MM.1S (cell line): ENCODE measurements around the gene TMEM14B.

Experiments used
- DNase-seq: peaks from one replicate; pipeline ENCODE4 v3.0.0-alpha.2; 2015
- H2AFZ ChIP-seq: fragments of 300-600 bp; sonication (generic); 2 replicates; pipeline ENCODE4 v1.6.0; 2016; ENCODE audit warnings: antibody characterized with exemption, low read length
- H3F3A ChIP-seq: fragments of 300-600 bp; sonication (generic); 2 replicates; pipeline ENCODE4 v1.6.1; 2016; ENCODE audit warnings: mild to moderate bottlenecking, antibody characterized with exemption, low read length, moderate library complexity, mixed read lengths; ENCODE audit not compliant: insufficient read depth
- H3K27ac ChIP-seq: fragments of 300-600 bp; sonication (generic); 2 replicates; pipeline ENCODE4 v1.5.1; 2016; ENCODE audit warnings: mild to moderate bottlenecking, low read length
- H3K27me3 ChIP-seq: fragments of 300-600 bp; sonication (generic); replicated peaks from 2 replicates; pipeline ENCODE4 v1.6.0; 2016; ENCODE audit warnings: low read length; ENCODE audit not compliant: insufficient read depth
- H3K36me3 ChIP-seq: fragments of 300-600 bp; sonication (generic); replicated peaks from 2 replicates; pipeline ENCODE4 v1.6.1; 2016; ENCODE audit warnings: mild to moderate bottlenecking, low read length, mixed read lengths; ENCODE audit not compliant: insufficient read depth
- H3K4me1 ChIP-seq: fragments of 300-600 bp; sonication (generic); 2 replicates; pipeline ENCODE4 v1.6.1; 2016; ENCODE audit warnings: low read length, mixed read lengths
- H3K4me2 ChIP-seq: fragments of 300-600 bp; sonication (generic); 2 replicates; pipeline ENCODE4 v1.6.0; 2016; ENCODE audit warnings: low read depth, low read length
- H3K4me3 ChIP-seq: fragments of 300-600 bp; sonication (generic); 2 replicates; pipeline ENCODE4 v1.5.1; 2016; ENCODE audit warnings: low read length, mixed read lengths
- H3K79me2 ChIP-seq: fragments of 300-600 bp; sonication (generic); 2 replicates; pipeline ENCODE4 v1.6.1; 2016; ENCODE audit warnings: mixed run types, low read length, mixed read lengths
- H3K9ac ChIP-seq: fragments of 300-600 bp; sonication (generic); 2 replicates; pipeline ENCODE4 v1.6.1; 2016; ENCODE audit warnings: low read length, mixed read lengths
- H3K9me2 ChIP-seq: fragments of 300-600 bp; sonication (generic); replicated peaks from 2 replicates; pipeline ENCODE4 v1.6.1; 2016; ENCODE audit warnings: mild to moderate bottlenecking, low read length, mixed read lengths; ENCODE audit not compliant: insufficient read depth
- H3K9me3 ChIP-seq: fragments of 300-600 bp; sonication (generic); replicated peaks from 2 replicates; pipeline ENCODE4 v1.6.1; 2016; ENCODE audit warnings: mild to moderate bottlenecking, low read length, mixed read lengths; ENCODE audit not compliant: insufficient read depth
- H4K20me1 ChIP-seq: fragments of 300-600 bp; sonication (generic); 2 replicates; pipeline ENCODE4 v1.6.1; 2016; ENCODE audit warnings: mild to moderate bottlenecking, low read length, moderate library complexity, mixed read lengths; ENCODE audit not compliant: insufficient read depth
- EZH2 ChIP-seq: fragments of 300-600 bp; sonication (generic); optimal IDR thresholded peaks from 2 replicates; pipeline ENCODE3; 2017; ENCODE audit warnings: low read depth, mild to moderate bottlenecking, antibody characterized with exemption, low read length, mixed read lengths
- EZH2phosphoT487 ChIP-seq: fragments of 300-600 bp; sonication (generic); IDR thresholded peaks from 2 replicates; pipeline ENCODE4 v1.6.1; 2018; ENCODE audit warnings: antibody characterized with exemption, low read length
- TF ChIP-seq, protein P1 (sequence below): fragments of 300-600 bp; sonication (generic); IDR thresholded peaks from 2 replicates; pipeline ENCODE4 v1.5.1; 2016; ENCODE audit warnings: antibody characterized with exemption, low read length, mixed read lengths

TMEM14B gene

DNA sequence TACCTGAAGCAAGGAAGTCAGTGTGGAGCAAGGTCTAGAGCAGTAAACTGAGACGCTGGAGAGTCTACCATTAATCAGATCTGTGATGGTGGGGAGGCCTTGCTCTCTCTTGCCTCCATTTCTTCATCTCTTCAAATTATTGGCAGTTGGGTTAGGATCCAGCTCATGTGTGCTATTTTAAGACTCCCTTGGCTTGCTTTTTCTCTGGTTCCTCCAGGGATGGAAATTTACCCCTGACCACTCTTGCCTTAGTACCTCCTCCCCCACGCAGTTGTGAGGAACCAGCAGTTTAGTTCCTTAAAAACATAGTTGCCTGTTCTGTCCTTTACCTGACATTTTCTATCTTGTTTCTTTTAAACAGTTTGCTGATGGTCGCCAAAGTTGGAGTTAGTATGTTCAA is 17.4 kb upstream of the TMEM14B start:
- Histone ChIP-seq H3K79me2 (no peaks in the 10 kb centered on the region), H3K4me2 (no peak overlapping the region), H3K4me3 (no peak overlapping the region), H2AFZ (no peak overlapping the region), H3K9me2 (no peaks in the 10 kb centered on the region), H3F3A (no peaks in the 10 kb centered on the region), H3K36me3 (no peaks in the 10 kb centered on the region), H3K9ac (no peak overlapping the region), H4K20me1 (no peaks in the 10 kb centered on the region), H3K27me3 (no peaks in the 10 kb centered on the region), H3K27ac (no peak overlapping the region), H3K9me3 (no peaks in the 10 kb centered on the region), H3K4me1 (no peaks in the 10 kb centered on the region)
- TF ChIP-seq, protein P1, sequence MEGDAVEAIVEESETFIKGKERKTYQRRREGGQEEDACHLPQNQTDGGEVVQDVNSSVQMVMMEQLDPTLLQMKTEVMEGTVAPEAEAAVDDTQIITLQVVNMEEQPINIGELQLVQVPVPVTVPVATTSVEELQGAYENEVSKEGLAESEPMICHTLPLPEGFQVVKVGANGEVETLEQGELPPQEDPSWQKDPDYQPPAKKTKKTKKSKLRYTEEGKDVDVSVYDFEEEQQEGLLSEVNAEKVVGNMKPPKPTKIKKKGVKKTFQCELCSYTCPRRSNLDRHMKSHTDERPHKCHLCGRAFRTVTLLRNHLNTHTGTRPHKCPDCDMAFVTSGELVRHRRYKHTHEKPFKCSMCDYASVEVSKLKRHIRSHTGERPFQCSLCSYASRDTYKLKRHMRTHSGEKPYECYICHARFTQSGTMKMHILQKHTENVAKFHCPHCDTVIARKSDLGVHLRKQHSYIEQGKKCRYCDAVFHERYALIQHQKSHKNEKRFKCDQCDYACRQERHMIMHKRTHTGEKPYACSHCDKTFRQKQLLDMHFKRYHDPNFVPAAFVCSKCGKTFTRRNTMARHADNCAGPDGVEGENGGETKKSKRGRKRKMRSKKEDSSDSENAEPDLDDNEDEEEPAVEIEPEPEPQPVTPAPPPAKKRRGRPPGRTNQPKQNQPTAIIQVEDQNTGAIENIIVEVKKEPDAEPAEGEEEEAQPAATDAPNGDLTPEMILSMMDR, result no peak
- TF ChIP-seq EZH2phosphoT487 (no peak), EZH2 (no peak)
- DNase-seq, result no peak

DNA sequence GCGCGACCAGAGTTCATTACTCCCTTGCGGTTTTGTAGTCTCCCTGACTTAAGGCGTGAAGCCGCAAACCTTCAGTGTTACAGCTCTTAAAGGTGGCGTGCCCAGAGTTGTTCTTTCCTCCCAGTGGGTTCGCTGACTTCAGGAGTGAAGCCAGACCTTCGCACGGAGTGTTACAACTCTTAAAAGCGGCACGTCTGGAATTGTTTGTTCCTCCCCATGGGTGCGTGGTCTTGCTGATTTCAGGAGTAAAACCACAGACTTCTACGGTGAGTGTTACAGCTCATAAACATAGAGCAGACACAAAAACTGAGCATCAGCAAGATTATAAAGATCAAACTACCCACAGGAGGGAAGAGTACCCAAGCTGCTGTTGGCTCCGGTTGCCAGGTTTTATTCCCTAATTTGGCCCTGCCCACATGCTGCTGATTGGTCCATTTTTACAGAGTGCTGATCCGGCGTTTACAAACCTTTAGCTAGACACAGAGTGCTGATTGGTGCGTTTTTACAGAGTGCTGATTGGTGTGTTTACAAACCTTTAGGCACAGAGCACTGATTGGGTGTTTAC is 14.4 kb upstream of the TMEM14B start:
- Histone ChIP-seq H2AFZ (no peak overlapping the region), H3K4me2 (no peak overlapping the region), H3F3A (no peaks in the 10 kb centered on the region), H3K79me2 (no peaks in the 10 kb centered on the region), H3K36me3 (no peaks in the 10 kb centered on the region), H3K4me3 (no peak overlapping the region), H4K20me1 (no peaks in the 10 kb centered on the region), H3K4me1 (no peaks in the 10 kb centered on the region), H3K9me2 (no peaks in the 10 kb centered on the region), H3K9ac (no peak overlapping the region), H3K9me3 (no peaks in the 10 kb centered on the region), H3K27ac (no peak overlapping the region), H3K27me3 (no peaks in the 10 kb centered on the region)
- no peak for DNase-seq
- TF ChIP-seq EZH2 (no peak), EZH2phosphoT487 (no peak)

- Histone ChIP-seq H3K9ac (no peak overlapping the region), H3K4me3 (no peak overlapping the region), H2AFZ (no peak overlapping the region), H3K9me2 (no peaks in the 10 kb centered on the region), H3K4me2 (no peak overlapping the region), H3K27me3 (no peaks in the 10 kb centered on the region), H4K20me1 (no peaks in the 10 kb centered on the region), H3K36me3 (no peaks in the 10 kb centered on the region), H3K9me3 (no peaks in the 10 kb centered on the region), H3F3A (no peaks in the 10 kb centered on the region), H3K4me1 (no peaks in the 10 kb centered on the region), H3K79me2 (no peaks in the 10 kb centered on the region), H3K27ac (no peak overlapping the region)
- TF ChIP-seq EZH2phosphoT487, result no peak
- DNase-seq, result no peak
Measured at GRCh38 chr6:10733863-10734262, 13.7 kb upstream of the TMEM14B start.

GRCh38 chr6:10736731-10737130 is 10.9 kb upstream of the TMEM14B start:
- Histone ChIP-seq H3K9me3 (no peaks in the 10 kb centered on the region), H3K9me2 (no peaks in the 10 kb centered on the region), H3K27me3 (no peaks in the 10 kb centered on the region), H3K27ac (no peak overlapping the region), H3F3A (no peaks in the 10 kb centered on the region), H2AFZ (no peak overlapping the region), H4K20me1 (no peaks in the 10 kb centered on the region), H3K9ac (no peak overlapping the region), H3K79me2 (no peaks in the 10 kb centered on the region), H3K4me3 (no peak overlapping the region), H3K4me2 (no peak overlapping the region), H3K36me3 (no peaks in the 10 kb centered on the region), H3K4me1 (no peaks in the 10 kb centered on the region)
- no peak for TF ChIP-seq EZH2
- TF ChIP-seq, protein P1, result no peak
- TF ChIP-seq EZH2phosphoT487, result no peak
- DNase-seq, result no peak
